ENCODE measurements around the gene CHD6. TPM values are rescaled to one million over a fixed set of nuclear protein-coding genes. Genes with fewer than 3 reads are reported as not detected.

Gene CHD6
- total RNA-seq, 1 experiment from 2014 or later: 26.6 TPM

- no TSS peak for BruUV-seq (replicated peaks)
Observed at GRCh38 chr20:41367956-41368355, 250.2 kb downstream of the CHD6 start.

GRCh38 chr20:41367393-41367695 is 250.8 kb downstream of the CHD6 start:
- CTCF ChIA-PET: no interaction called here
- Histone ChIP-seq H3K4me1 (ENCODE audit: control insufficient read depth in 1 of 2, insufficient read depth in 2 of 2, low read length in 2 of 2) (no peaks in the 10 kb centered on the region), H3K4me2 (ENCODE audit: low read length) (no peak overlapping the region), H3K4me3 (replicated peaks in 1 of 2; ENCODE audit: low read depth in 1 of 2, low read length in 2 of 2) (no peak overlapping the region), H3K36me3 (ENCODE audit: control insufficient read depth in 1 of 2, insufficient read depth in 2 of 2, low read length in 2 of 2) (no peaks in the 10 kb centered on the region), H2AFZ (ENCODE audit: low read depth, low read length, poor library complexity, severe bottlenecking) (no peak overlapping the region), H3K27me3 (ENCODE audit: insufficient read depth, low read length) (no peaks in the 10 kb centered on the region), H3K9me2 (ENCODE audit: insufficient read depth) (no peaks in the 10 kb centered on the region), H3K79me2 (ENCODE audit: insufficient read depth, low read length) (no peaks in the 10 kb centered on the region), H4K20me1 (ENCODE audit: insufficient read depth) (no peaks in the 10 kb centered on the region), H3K9me3 (ENCODE audit: control insufficient read depth in 1 of 2, insufficient read depth in 1 of 2, low read depth in 1 of 2, low read length in 2 of 2) (no peaks in the 10 kb centered on the region), H3K9ac (ENCODE audit: low read length) (no peak overlapping the region), H3K27ac (ENCODE audit: low read depth, low read length) (no peak overlapping the region)
- DNase-seq (ENCODE audit: low read depth, low spot score): no peak
- RAD21 ChIA-PET (ENCODE audit: low non-redundant PET in 1 of 2, low total read pairs in 2 of 2, uncharacterized antibody in 2 of 2, unreplicated experiment in 2 of 2): no interaction called here
- intact Hi-C loops (cut with micrococcal nuclease): no loop called here
- no TSS peak for BruUV-seq (replicated peaks)
- POLR2A ChIA-PET: no interaction called here
- ATAC-seq: no peak
- TF ChIP-seq POLR2A (IDR thresholded peaks at IDR 0.05; ENCODE audit: borderline replicate concordance, extremely low read depth, insufficient read depth, insufficient read length): no peak
- TF ChIP-seq ZFX (IDR thresholded peaks at IDR 0.05): no peak
- no peak for TF ChIP-seq TCF7L2 (IDR thresholded peaks at IDR 0.05; ENCODE audit: borderline replicate concordance, extremely low read depth, insufficient read depth, insufficient read length)
- TF ChIP-seq CEBPB (IDR thresholded peaks at IDR 0.05; ENCODE audit: low read depth): no peak
- TF ChIP-seq, protein P1, sequence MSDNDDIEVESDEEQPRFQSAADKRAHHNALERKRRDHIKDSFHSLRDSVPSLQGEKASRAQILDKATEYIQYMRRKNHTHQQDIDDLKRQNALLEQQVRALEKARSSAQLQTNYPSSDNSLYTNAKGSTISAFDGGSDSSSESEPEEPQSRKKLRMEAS (IDR thresholded peaks at IDR 0.05): no peak
- TF ChIP-seq ATF3 (IDR thresholded peaks at IDR 0.05): no peak
- no peak for TF ChIP-seq YY1 (IDR thresholded peaks at IDR 0.05; ENCODE audit: extremely low read depth, insufficient replicate concordance, low read depth, low read length)
- no peak for TF ChIP-seq SIN3A (IDR thresholded peaks at IDR 0.05; ENCODE audit: low read depth)
- TF ChIP-seq POLR2AphosphoS5 (IDR thresholded peaks at IDR 0.05; ENCODE audit: low read depth, low read length): no peak
- no peak for TF ChIP-seq ELF1 (IDR thresholded peaks at IDR 0.05; ENCODE audit: borderline replicate concordance, low read depth)
- TF ChIP-seq ZBTB33 (IDR thresholded peaks at IDR 0.05; ENCODE audit: extremely low read depth, insufficient replicate concordance, low read length): no peak
- no peak for TF ChIP-seq CTCF (IDR thresholded peaks at IDR 0.05 in 2 of 3, conservative IDR thresholded peaks at IDR 0.05 in 1 of 3; ENCODE audit: borderline replicate concordance in 1 of 3, insufficient read depth in 1 of 3, low read depth in 2 of 3, low read length in 2 of 3)
- TF ChIP-seq JUND (IDR thresholded peaks at IDR 0.05): no peak
- TF ChIP-seq FOSL1 (IDR thresholded peaks at IDR 0.05; ENCODE audit: low read depth): no peak
- no peak for TF ChIP-seq EZH2phosphoT487 (IDR thresholded peaks at IDR 0.05; ENCODE audit: borderline replicate concordance)
- no peak for TF ChIP-seq SP1 (IDR thresholded peaks at IDR 0.05; ENCODE audit: low read depth)
- TF ChIP-seq EZH2 (IDR thresholded peaks at IDR 0.05): no peak
- TF ChIP-seq ZNF274 (IDR thresholded peaks at IDR 0.05; ENCODE audit: low read depth, low read length): no peak

More at GRCh38 chr20:41367956-41368355, 250.2 kb downstream of the CHD6 start:
- Histone ChIP-seq H3K4me2 (ENCODE audit: low read length) (no peak overlapping the region), H3K9me2 (ENCODE audit: insufficient read depth) (no peaks in the 10 kb centered on the region), H3K27ac (ENCODE audit: low read depth, low read length) (no peak overlapping the region), H3K4me3 (replicated peaks in 1 of 2; ENCODE audit: low read depth in 1 of 2, low read length in 2 of 2) (no peak overlapping the region), H4K20me1 (ENCODE audit: insufficient read depth) (no peaks in the 10 kb centered on the region), H2AFZ (ENCODE audit: low read depth, low read length, poor library complexity, severe bottlenecking) (no peak overlapping the region), H3K9me3 (ENCODE audit: control insufficient read depth in 1 of 2, insufficient read depth in 1 of 2, low read depth in 1 of 2, low read length in 2 of 2) (no peaks in the 10 kb centered on the region), H3K79me2 (ENCODE audit: insufficient read depth, low read length) (no peaks in the 10 kb centered on the region), H3K9ac (ENCODE audit: low read length) (no peak overlapping the region), H3K36me3 (ENCODE audit: control insufficient read depth in 1 of 2, insufficient read depth in 2 of 2, low read length in 2 of 2) (no peaks in the 10 kb centered on the region), H3K27me3 (ENCODE audit: insufficient read depth, low read length) (no peaks in the 10 kb centered on the region), H3K4me1 (ENCODE audit: control insufficient read depth in 1 of 2, insufficient read depth in 2 of 2, low read length in 2 of 2) (no peaks in the 10 kb centered on the region)
- ChIA-PET POLR2A (no interaction called here), CTCF (no interaction called here), RAD21 (ENCODE audit: low non-redundant PET in 1 of 2, low total read pairs in 2 of 2, uncharacterized antibody in 2 of 2, unreplicated experiment in 2 of 2) (no interaction called here)
- no peak for DNase-seq (ENCODE audit: low read depth, low spot score)
- intact Hi-C loops (cut with micrococcal nuclease): no loop called here
- TF ChIP-seq EGR1 (IDR thresholded peaks at IDR 0.05; ENCODE audit: low read depth) (no peak), SP1 (IDR thresholded peaks at IDR 0.05; ENCODE audit: low read depth) (no peak), CEBPB (IDR thresholded peaks at IDR 0.05; ENCODE audit: low read depth) (no peak), ZNF274 (IDR thresholded peaks at IDR 0.05; ENCODE audit: low read depth, low read length) (no peak)
- ATAC-seq: no peak

Measured in HCT116 (cell line).